ENCODE measurements around the gene TRPT1. TPM values are rescaled to one million over a fixed set of nuclear protein-coding genes. Genes with fewer than 3 reads are reported as not detected.

The TRPT1 gene
- total RNA-seq, 4 donors from 2014 or later: 82.5 to 90.2 (median 87.4) TPM

- Histone ChIP-seq H3K4me1 (peaks cover 0 to 61% (median 22%) of the 10 kb centered on the region in 4 donors), H3K36me3 (no peaks in the 10 kb centered on the region), H3K4me3 (peak overlapping the region in 2 of 4 donors; percentile 86 to 89), H3K27me3 (no peaks in the 10 kb centered on the region), H3K9me3 (no peaks in the 10 kb centered on the region), H3K27ac (peak overlapping the region; percentile 90 to 94 (median 92))
- no peak for DNase-seq
- TF ChIP-seq POLR2A (IDR thresholded peaks at IDR 0.05) (no peak), CTCF (IDR thresholded peaks at IDR 0.05) (no peak)
These were observed 3.2 kb upstream of the TRPT1 start for GRCh38 chr11:64229090-64229743.

DNA sequence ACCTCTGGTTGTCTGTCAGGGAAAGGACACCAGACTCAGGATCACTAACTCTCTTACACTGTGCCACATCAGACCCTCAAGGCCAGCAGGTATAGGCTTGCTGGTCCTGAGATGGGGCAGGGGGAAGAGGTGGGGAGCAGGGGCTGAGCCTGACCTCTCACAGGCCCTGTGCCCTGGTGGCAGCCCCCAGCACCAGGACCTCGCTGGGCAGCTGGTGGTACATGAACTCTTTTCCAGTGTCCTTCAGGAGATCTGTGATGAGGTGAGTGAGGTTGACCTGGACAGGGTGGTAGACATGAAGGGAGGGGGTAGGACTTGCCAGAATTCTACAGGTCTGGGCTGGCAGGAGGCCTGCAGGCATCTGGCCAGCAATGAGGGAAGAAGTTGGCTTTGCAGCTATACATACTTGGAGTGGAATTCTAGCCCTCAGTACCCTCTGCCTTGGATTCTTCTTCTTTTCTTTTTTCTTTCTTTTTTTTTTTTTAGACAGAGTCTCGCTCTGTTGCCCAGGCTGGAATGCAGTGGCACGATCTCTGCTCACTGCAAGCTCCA, 1.5 kb upstream of the TRPT1 start:
- H3K36me3 ChIP-seq: peaks cover 0 to 6% (median 0%) of the 10 kb centered on the region in 3 donors
- peak overlapping the region; percentile 67 to 87 (median 76) for H3K4me3 ChIP-seq

DNA sequence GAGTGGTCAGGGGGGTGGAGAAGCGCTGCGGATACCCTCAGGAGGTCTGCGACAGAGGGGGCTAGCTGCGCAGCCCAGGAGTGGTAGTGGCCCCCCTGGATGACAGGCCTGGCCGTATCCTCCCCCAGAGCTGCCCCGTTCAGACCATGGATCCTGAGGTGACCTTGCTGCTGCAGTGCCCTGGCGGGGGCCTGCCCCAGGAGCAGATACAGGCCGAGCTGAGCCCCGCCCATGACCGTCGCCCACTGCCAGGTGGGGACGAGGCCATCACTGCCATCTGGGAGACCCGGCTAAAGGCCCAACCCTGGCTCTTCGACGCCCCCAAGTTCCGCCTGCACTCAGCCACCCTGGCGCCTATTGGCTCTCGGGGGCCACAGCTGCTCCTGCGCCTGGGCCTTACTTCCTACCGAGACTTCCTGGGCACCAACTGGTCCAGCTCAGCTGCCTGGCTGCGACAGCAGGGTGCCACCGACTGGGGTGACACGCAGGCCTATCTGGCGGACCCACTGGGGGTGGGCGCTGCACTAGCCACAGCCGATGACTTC, 593 bp upstream of the TRPT1 start:
- H3K4me3 ChIP-seq: peak overlapping the region; percentile 67 to 87 (median 76)
- peaks cover 0 to 41% (median 13%) of the 10 kb centered on the region in 4 donors for H3K4me1 ChIP-seq
- peak overlapping the region; percentile 86 to 97 (median 92) for H3K27ac ChIP-seq
- no peaks in the 10 kb centered on the region for H3K27me3 ChIP-seq
- TF ChIP-seq CTCF (IDR thresholded peaks at IDR 0.05) (peak in 1 of 6 experiments; percentile 8), POLR2A (IDR thresholded peaks at IDR 0.05) (no peak)
- H3K36me3 ChIP-seq: peaks cover 0 to 10% (median 0%) of the 10 kb centered on the region in 3 donors
- H3K9me3 ChIP-seq: no peaks in the 10 kb centered on the region
- peak; percentile 77 to 89 (median 85) for DNase-seq

More for the DNA sequence above, 1.5 kb upstream of the TRPT1 start:
- H3K27me3 ChIP-seq: no peaks in the 10 kb centered on the region
- H3K27ac ChIP-seq: peak overlapping the region; percentile 86 to 97 (median 92)
- peaks cover 0 to 49% (median 15%) of the 10 kb centered on the region in 4 donors for H3K4me1 ChIP-seq
- no peak for TF ChIP-seq POLR2A (IDR thresholded peaks at IDR 0.05)
- no peak for TF ChIP-seq CTCF (IDR thresholded peaks at IDR 0.05)
- no peaks in the 10 kb centered on the region for H3K9me3 ChIP-seq
- no peak for DNase-seq

DNA sequence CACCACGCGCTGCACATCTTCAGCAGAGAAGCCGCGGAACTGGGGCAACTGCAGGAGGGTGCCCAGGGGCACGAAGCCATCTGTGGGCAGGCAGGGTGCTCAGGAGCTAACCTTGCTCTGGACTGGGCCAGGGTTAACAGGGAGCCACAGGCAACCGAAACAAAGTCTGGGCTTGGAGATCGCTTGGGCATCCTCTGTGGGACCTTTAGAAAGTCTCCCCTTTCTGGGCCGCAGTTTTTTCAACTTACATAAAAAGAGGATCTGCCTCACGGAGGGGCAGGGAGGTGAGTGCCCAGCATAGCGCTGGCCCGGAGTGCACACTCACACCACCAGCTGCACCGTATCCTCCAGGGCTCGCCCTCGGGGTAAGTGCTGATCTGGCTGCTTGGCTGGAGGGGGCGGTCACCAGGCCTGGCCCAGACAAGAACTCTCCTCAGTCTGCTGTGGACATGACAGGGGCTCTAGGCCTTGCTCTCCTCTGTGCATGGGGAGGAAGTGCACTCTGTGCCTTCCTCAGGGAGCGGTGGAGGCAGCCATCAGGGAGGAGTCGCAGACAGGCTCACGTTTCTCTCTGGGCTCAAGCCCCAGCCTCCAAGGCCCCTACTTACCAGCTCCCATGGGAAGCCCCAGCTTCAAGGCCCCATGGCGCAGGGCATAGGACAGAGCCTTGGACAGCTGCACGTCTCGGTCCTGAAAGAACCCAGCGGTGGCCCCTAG, 937 bp downstream of the TRPT1 start:
- DNase-seq: no peak
- H3K9me3 ChIP-seq: no peaks in the 10 kb centered on the region
- H3K27me3 ChIP-seq: no peaks in the 10 kb centered on the region
- no peak for TF ChIP-seq CTCF (IDR thresholded peaks at IDR 0.05)
- TF ChIP-seq POLR2A (IDR thresholded peaks at IDR 0.05): no peak
- peak overlapping the region; percentile 86 to 97 (median 92) for H3K27ac ChIP-seq
- H3K4me3 ChIP-seq: peak overlapping the region; percentile 67 to 87 (median 76)
- H3K4me1 ChIP-seq: peaks cover 0 to 37% (median 12%) of the 10 kb centered on the region in 4 donors
- H3K36me3 ChIP-seq: peaks cover 0 to 26% (median 0%) of the 10 kb centered on the region in 3 donors

- Histone ChIP-seq H3K36me3 (peaks cover 0 to 33% (median 0%) of the 10 kb centered on the region in 3 donors), H3K4me3 (no peak overlapping the region), H3K4me1 (peaks cover 0 to 31% (median 9%) of the 10 kb centered on the region in 4 donors), H3K27ac (peak overlapping the region in 1 of 4 donors; percentile 97), H3K9me3 (no peaks in the 10 kb centered on the region), H3K27me3 (no peaks in the 10 kb centered on the region)
- no peak for TF ChIP-seq CTCF (IDR thresholded peaks at IDR 0.05)
- TF ChIP-seq POLR2A (IDR thresholded peaks at IDR 0.05): no peak
- peak in 1 of 3 donors; percentile 44 for DNase-seq
These were observed 1.7 kb downstream of the TRPT1 start for GRCh38 chr11:64224151-64224890.
